SK-N-SH (cell line): Measurements from ENCODE around the gene CLEC11A. TPM values are rescaled to one million over a fixed set of nuclear protein-coding genes. Genes with fewer than 3 reads are reported as not detected.

ENCODE experiments used
- CTCF ChIA-PET: fragments of 300-600, 350-600 bp; formaldehyde crosslinking; extraction: SDS; loops from one replicate; lab custom pipeline; 2021; lab: Yijun Ruan, JAX
- POLR2A ChIA-PET: fragments of 350-600 bp; sonication (Branson Sonifier 250); formaldehyde crosslinking; extraction: SDS; loops from one replicate; lab custom pipeline; 2020; ENCODE audit warnings: antibody characterized with exemption, inconsistent platforms; lab: Yijun Ruan, JAX
- DNase-seq: peaks from one replicate; pipeline ENCODE4 v3.0.0; 2012
- H2AFZ ChIP-seq: fragments of 200-600 bp; sonication (generic); 2 replicates; pipeline ENCODE4 v1.8.1; 2016; ENCODE audit warnings: antibody characterized with exemption, mild to moderate bottlenecking, low read depth
- H3F3A ChIP-seq: fragments of 200-600 bp; sonication (generic); replicated peaks from 2 replicates; pipeline ENCODE3; 2016; ENCODE audit warnings: antibody characterized with exemption, mild to moderate bottlenecking; ENCODE audit not compliant: insufficient read depth
- H3K27ac ChIP-seq, 2 experiments: fragments of 200-500 bp in 1 of 2; fragments of 200-600 bp in 1 of 2; sonication (Bioruptor generic) in 1 of 2; sonication (generic), shearing (Covaris generic) in 1 of 2; 2 replicates each; pipeline versions ENCODE4 v1.5.1 to v1.6.1; 2014 to 2016; ENCODE audit warnings: low read depth in 2 of 2, inconsistent platforms in 1 of 2, low read length in 1 of 2, mild to moderate bottlenecking in 1 of 2, mixed read lengths in 1 of 2
- H3K27me3 ChIP-seq: fragments of 200-600 bp; sonication (generic), shearing (Covaris generic); 2 replicates; pipeline ENCODE4 v1.6.1; 2016; ENCODE audit warnings: mixed run types; ENCODE audit not compliant: insufficient read depth
- H3K36me3 ChIP-seq, 2 experiments: fragments of 200-500 bp in 1 of 2; fragments of 200-600 bp in 1 of 2; sonication (Bioruptor generic) in 1 of 2; sonication (generic) in 1 of 2; replicated peaks in 1 of 2; 2 replicates each; pipeline versions ENCODE3 to v1.5.1; 2014 to 2016; ENCODE audit warnings: low read length in 1 of 2, mild to moderate bottlenecking in 1 of 2; ENCODE audit not compliant: insufficient read depth in 2 of 2, control insufficient read depth in 1 of 2
- H3K4me1 ChIP-seq, 2 experiments: fragments of 200-500 bp in 1 of 2; fragments of 200-600 bp in 1 of 2; sonication (Bioruptor generic) in 1 of 2; sonication (generic), shearing (Covaris generic) in 1 of 2; 2 replicates each; pipeline versions ENCODE4 v1.5.1 to v1.6.1; 2014 to 2016; ENCODE audit warnings: low read depth in 1 of 2, low read length in 1 of 2, mixed run types in 1 of 2; ENCODE audit not compliant: insufficient read depth in 2 of 2, control insufficient read depth in 1 of 2
- H3K4me2 ChIP-seq: fragments of 200-600 bp; sonication (generic), shearing (Covaris generic); 2 replicates; pipeline ENCODE4 v1.6.1; 2017; ENCODE audit warnings: mixed run types
- H3K4me3 ChIP-seq, 2 experiments: fragments of 200-500 bp in 1 of 2; fragments of 200-600 bp in 1 of 2; sonication (Bioruptor generic) in 1 of 2; sonication (generic), shearing (Covaris generic) in 1 of 2; 2 replicates each; pipeline versions ENCODE4 v1.5.1 to v1.8.1; 2014 to 2016; ENCODE audit warnings: low read depth in 2 of 2, inconsistent platforms in 1 of 2, low read length in 1 of 2, mild to moderate bottlenecking in 1 of 2, mixed read lengths in 1 of 2, moderate library complexity in 1 of 2
- H3K79me2 ChIP-seq: fragments of 200-600 bp; sonication (generic); 2 replicates; pipeline ENCODE4 v1.8.1; 2017; ENCODE audit warnings: mild to moderate bottlenecking; ENCODE audit not compliant: insufficient read depth
- H3K9ac ChIP-seq: fragments of 200-600 bp; sonication (generic); 2 replicates; pipeline ENCODE4 v1.6.1; 2017; ENCODE audit warnings: mixed run types
- H3K9me2 ChIP-seq: fragments of 200-600 bp; sonication (generic); 2 replicates; pipeline ENCODE4 v1.6.1; 2017; ENCODE audit warnings: mixed run types
- H3K9me3 ChIP-seq: fragments of 200-600 bp; sonication (generic); 2 replicates; pipeline ENCODE4 v1.6.1; 2017; ENCODE audit warnings: mixed run types, mild to moderate bottlenecking, moderate library complexity
- H4K20me1 ChIP-seq: fragments of 200-600 bp; sonication (generic); 2 replicates; pipeline ENCODE4 v1.6.1; 2017; ENCODE audit warnings: mild to moderate bottlenecking, mixed run types; ENCODE audit not compliant: insufficient read depth
- CHD2 ChIP-seq: fragments of 150-350 bp; IDR thresholded peaks from 2 replicates; pipeline ENCODE4 v1.6.1; 2018; ENCODE audit warnings: low read length; ENCODE audit not compliant: partially characterized antibody
- ELF1 ChIP-seq: IDR thresholded peaks from 2 replicates; pipeline ENCODE4 v1.4.0; 2012
- EZH2phosphoT487 ChIP-seq: fragments of 200-600 bp; sonication (generic); IDR thresholded peaks from 2 replicates; pipeline ENCODE4 v1.6.1; 2017; ENCODE audit warnings: low read depth, mixed run types, mild to moderate bottlenecking, antibody characterized with exemption, moderate library complexity, borderline replicate concordance
- FOSL2 ChIP-seq: IDR thresholded peaks from 2 replicates; pipeline ENCODE4 v1.4.0; 2012; ENCODE audit warnings: low read depth, mild to moderate bottlenecking, moderate library complexity, borderline replicate concordance
- FOXJ3 ChIP-seq: sonication (generic); formaldehyde crosslinking; IDR thresholded peaks from 2 replicates; pipeline ENCODE4 v1.5.1; 2020; ENCODE audit warnings: mild to moderate bottlenecking, missing genetic modification reagents
- FOXM1 ChIP-seq: IDR thresholded peaks from 2 replicates; pipeline ENCODE4 v1.4.0; 2012; ENCODE audit warnings: low read depth, mild to moderate bottlenecking
- GABPA ChIP-seq: IDR thresholded peaks from 2 replicates; pipeline ENCODE4 v1.4.0; 2012; ENCODE audit warnings: low read depth, mild to moderate bottlenecking
- JUND ChIP-seq: IDR thresholded peaks from 2 replicates; pipeline ENCODE4 v1.4.0; 2012
- MXI1 ChIP-seq: IDR thresholded peaks from 2 replicates; pipeline ENCODE4 v1.6.1; 2012; ENCODE audit warnings: mild to moderate bottlenecking, low read depth, low read length, improper control_type of control experiment
- NFIC ChIP-seq: IDR thresholded peaks from 2 replicates; pipeline ENCODE4 v1.4.0; 2012; ENCODE audit warnings: borderline replicate concordance
- NRF1 ChIP-seq: IDR thresholded peaks from 2 replicates; pipeline ENCODE4 v1.6.1; 2012; ENCODE audit warnings: low read depth, mild to moderate bottlenecking, low read length
- RAD21 ChIP-seq: IDR thresholded peaks from 2 replicates; pipeline ENCODE4 v1.6.1; 2012; ENCODE audit warnings: mild to moderate bottlenecking, low read length
- RCOR1 ChIP-seq: fragments of 150-350 bp; IDR thresholded peaks from 2 replicates; pipeline ENCODE4 v1.6.1; 2017; ENCODE audit warnings: antibody characterized with exemption, low read length
- SIN3A ChIP-seq: IDR thresholded peaks from 2 replicates; pipeline ENCODE4 v1.6.1; 2012; ENCODE audit warnings: low read depth, mild to moderate bottlenecking, low read length, moderate library complexity, borderline replicate concordance
- TAF1 ChIP-seq: IDR thresholded peaks from 2 replicates; pipeline ENCODE4 v1.6.1; 2012; ENCODE audit warnings: low read depth, mild to moderate bottlenecking, low read length, moderate library complexity, borderline replicate concordance
- WGBS: methylation state at CpG from one replicate; pipeline ENCODE4 v1.1.6; 2017; ENCODE audit warnings: low lambda C conversion rate; 5-methylcytosine and 5-hydroxymethylcytosine counted together
- polyA plus RNA-seq, 3 experiments: library from polyadenylated mRNA; depleted of rRNA; stranded (reverse); fragments of >200 nt; gene quantifications; 2 replicates each; pipeline ENCODE4 v1.2.3, GENCODE V29; 2012
- TF ChIP-seq, protein P1 (sequence below): fragments of 150-350 bp; IDR thresholded peaks from 2 replicates; pipeline ENCODE4 v1.6.1; 2016; ENCODE audit warnings: mild to moderate bottlenecking, low read depth, low read length
- TF ChIP-seq, protein P2 (sequence below): IDR thresholded peaks from 2 replicates; pipeline ENCODE4 v1.4.0; 2012; ENCODE audit warnings: low read depth
- TF ChIP-seq, protein P3 (sequence below): IDR thresholded peaks from 2 replicates; pipeline ENCODE4 v1.4.0; 2012; ENCODE audit warnings: low read depth, borderline replicate concordance

Gene CLEC11A
- polyA plus RNA-seq, 1 of the 3 experiments (the other 2 are of a cell fraction): 4.4 TPM

DNA sequence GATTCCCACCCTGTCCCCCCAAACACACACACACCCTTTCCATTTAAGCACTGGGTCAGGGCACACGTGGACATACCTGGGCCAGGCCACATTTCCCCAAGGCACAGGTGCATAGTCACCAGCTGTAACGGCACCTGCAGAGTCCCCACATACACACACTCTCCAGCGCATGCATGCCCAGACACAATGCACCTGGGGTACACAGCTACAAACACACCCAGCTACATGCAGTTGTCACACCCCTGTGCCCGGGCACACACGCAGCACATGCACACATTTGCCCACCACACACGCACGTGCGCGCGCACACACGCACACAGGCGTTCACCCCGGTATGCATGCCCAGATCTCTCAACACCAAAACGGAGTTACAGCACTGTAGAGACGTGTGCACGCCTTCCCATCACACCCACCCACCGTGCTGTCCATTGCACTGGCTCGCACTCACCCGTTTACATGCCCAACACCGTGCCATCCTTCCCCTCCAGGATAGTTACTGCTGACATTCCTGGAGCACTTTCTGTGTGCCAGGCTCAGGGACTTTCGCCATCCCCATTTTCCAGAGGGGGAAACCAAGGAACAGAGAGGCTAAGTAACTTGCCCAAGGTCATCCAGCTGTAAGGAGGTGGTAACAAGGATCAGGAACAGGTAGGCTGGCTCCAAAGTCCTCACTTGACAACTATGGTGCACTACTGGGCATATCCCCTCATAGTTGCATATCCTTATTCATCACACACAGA lies 2.8 kb upstream of the CLEC11A start:
- Histone ChIP-seq H3K36me3 (no peaks in the 10 kb centered on the region), H3K9me3 (no peaks in the 10 kb centered on the region), H3K4me2 (no peak overlapping the region), H3K9ac (no peak overlapping the region), H3K27ac (no peak overlapping the region), H3K79me2 (no peaks in the 10 kb centered on the region), H2AFZ (no peak overlapping the region), H3K9me2 (no peaks in the 10 kb centered on the region), H3F3A (no peaks in the 10 kb centered on the region), H4K20me1 (no peaks in the 10 kb centered on the region), H3K4me1 (peaks cover 0 to 11% of the 10 kb centered on the region in 2 experiments; a peak in 1 of 4 replicates), H3K4me3 (no peak overlapping the region), H3K27me3 (no peaks in the 10 kb centered on the region)
- no peak for TF ChIP-seq RCOR1
- TF ChIP-seq EZH2phosphoT487: no peak
- no peak for TF ChIP-seq MXI1
- TF ChIP-seq RAD21: no peak
- TF ChIP-seq NFIC: no peak
- TF ChIP-seq, protein P1, sequence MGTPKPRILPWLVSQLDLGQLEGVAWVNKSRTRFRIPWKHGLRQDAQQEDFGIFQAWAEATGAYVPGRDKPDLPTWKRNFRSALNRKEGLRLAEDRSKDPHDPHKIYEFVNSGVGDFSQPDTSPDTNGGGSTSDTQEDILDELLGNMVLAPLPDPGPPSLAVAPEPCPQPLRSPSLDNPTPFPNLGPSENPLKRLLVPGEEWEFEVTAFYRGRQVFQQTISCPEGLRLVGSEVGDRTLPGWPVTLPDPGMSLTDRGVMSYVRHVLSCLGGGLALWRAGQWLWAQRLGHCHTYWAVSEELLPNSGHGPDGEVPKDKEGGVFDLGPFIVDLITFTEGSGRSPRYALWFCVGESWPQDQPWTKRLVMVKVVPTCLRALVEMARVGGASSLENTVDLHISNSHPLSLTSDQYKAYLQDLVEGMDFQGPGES: no peak
- TF ChIP-seq GABPA: no peak
- DNase-seq: no peak
- CTCF ChIA-PET: interaction anchor here (1.0 to 6.4 kb wide), 5 partner anchors 11 to 163 kb away, joined by 3 to 113 read pairs (median 4); no protein-coding TSS in a partner anchor
- 85% methylated on average over 15 of the region's 21 CpGs for WGBS
- POLR2A ChIA-PET: interaction anchor here (1.2 kb wide), 1 partner anchor 25 kb away, joined by 5 read pairs; no protein-coding TSS in a partner anchor

DNA sequence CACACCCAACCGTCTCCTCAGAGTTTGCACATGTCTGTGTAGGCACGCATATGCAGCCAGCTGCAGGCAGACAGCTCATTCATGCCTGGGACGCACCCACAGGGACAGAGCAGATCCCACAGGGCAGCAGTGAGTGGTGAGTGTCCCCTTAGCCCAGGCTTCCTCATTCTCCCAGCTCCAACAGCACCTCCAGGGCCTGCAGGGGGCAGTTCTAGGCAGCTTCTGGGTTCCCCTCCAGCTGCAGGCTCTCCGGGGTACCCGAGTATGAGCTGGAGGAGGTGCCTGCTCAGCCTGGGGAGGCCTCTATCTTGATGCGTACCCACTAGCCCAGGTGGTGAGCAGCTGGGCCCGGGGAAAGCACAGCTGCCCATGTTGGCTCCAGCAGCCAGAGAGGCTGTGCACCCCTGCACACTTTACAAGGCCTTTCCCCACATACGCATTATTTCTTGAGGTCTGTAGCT lies 2.2 kb upstream of the CLEC11A start:
- POLR2A ChIA-PET: interaction anchor here (1.2 kb wide), 1 partner anchor 25 kb away, joined by 5 read pairs; no protein-coding TSS in a partner anchor
- H3K4me2 ChIP-seq: no peak overlapping the region
- H3K27ac ChIP-seq: no peak overlapping the region

More for the DNA sequence above, 2.2 kb upstream of the CLEC11A start:
- Histone ChIP-seq H3K36me3 (no peaks in the 10 kb centered on the region), H3K9me2 (no peaks in the 10 kb centered on the region), H3K4me3 (no peak overlapping the region), H4K20me1 (no peaks in the 10 kb centered on the region), H3K4me1 (peaks cover 0 to 16% of the 10 kb centered on the region in 2 experiments; a peak in 1 of 4 replicates)
- DNase-seq: no peak
- TF ChIP-seq ELF1 (no peak), NRF1 (no peak), FOSL2 (no peak), FOXM1 (no peak), SIN3A (no peak), CHD2 (no peak), FOXJ3 (CRISPR knock-in tag) (no peak), NFIC (no peak), RAD21 (no peak), JUND (no peak), TAF1 (no peak), RCOR1 (no peak)
- TF ChIP-seq, protein P1: no peak
- TF ChIP-seq, protein P2, sequence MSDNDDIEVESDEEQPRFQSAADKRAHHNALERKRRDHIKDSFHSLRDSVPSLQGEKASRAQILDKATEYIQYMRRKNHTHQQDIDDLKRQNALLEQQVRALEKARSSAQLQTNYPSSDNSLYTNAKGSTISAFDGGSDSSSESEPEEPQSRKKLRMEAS: no peak
- TF ChIP-seq, protein P3, sequence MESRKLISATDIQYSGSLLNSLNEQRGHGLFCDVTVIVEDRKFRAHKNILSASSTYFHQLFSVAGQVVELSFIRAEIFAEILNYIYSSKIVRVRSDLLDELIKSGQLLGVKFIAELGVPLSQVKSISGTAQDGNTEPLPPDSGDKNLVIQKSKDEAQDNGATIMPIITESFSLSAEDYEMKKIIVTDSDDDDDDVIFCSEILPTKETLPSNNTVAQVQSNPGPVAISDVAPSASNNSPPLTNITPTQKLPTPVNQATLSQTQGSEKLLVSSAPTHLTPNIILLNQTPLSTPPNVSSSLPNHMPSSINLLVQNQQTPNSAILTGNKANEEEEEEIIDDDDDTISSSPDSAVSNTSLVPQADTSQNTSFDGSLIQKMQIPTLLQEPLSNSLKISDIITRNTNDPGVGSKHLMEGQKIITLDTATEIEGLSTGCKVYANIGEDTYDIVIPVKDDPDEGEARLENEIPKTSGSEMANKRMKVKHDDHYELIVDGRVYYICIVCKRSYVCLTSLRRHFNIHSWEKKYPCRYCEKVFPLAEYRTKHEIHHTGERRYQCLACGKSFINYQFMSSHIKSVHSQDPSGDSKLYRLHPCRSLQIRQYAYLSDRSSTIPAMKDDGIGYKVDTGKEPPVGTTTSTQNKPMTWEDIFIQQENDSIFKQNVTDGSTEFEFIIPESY: no peak
- TF ChIP-seq, all 33 proteins: peak for 0
- Histone ChIP-seq H3K9me3 (no peaks in the 10 kb centered on the region), H3K27me3 (no peaks in the 10 kb centered on the region), H3F3A (no peaks in the 10 kb centered on the region), H3K79me2 (peaks cover 4% of the 10 kb centered on the region; the same call in 1 of the 2 replicates), H3K9ac (no peak overlapping the region), H2AFZ (no peak overlapping the region)
- CTCF ChIA-PET: interaction anchor here (1.0 to 6.4 kb wide), 5 partner anchors 12 to 164 kb away, joined by 3 to 113 read pairs (median 4); no protein-coding TSS in a partner anchor
- 59% methylated on average over 5 of the region's 8 CpGs for WGBS
